Muscle of arm (tissue), 12 donors: ENCODE results near the gene AP2S1. TPM values are rescaled to one million over a fixed set of nuclear protein-coding genes. Genes with fewer than 3 reads are reported as not detected.
A peak's percentile ranks its signal among the peaks of the same experiment; 100 is the strongest.
"Not testable (repeated sequence)": the region's sequence is repeated elsewhere in the genome, so short reads cannot be mapped to it uniquely, and the experiment has no call there.

ENCODE experiments used
- DNase-seq: peaks from one replicate; pipeline ENCODE4 v3.0.0-alpha.2; 2013
- polyA plus RNA-seq, 12 donors: library from polyadenylated mRNA; unstranded; fragments of 120-200 nt; gene quantifications; one replicate each; pipeline ENCODE4 v1.2.1, GENCODE V29; 2013; ENCODE audit not compliant: insufficient read length in 12 of 12

AP2S1 gene
- polyA plus RNA-seq, 12 donors, result 40.5 to 71.1 (median 53.7) TPM; not detected in 1

DNA sequence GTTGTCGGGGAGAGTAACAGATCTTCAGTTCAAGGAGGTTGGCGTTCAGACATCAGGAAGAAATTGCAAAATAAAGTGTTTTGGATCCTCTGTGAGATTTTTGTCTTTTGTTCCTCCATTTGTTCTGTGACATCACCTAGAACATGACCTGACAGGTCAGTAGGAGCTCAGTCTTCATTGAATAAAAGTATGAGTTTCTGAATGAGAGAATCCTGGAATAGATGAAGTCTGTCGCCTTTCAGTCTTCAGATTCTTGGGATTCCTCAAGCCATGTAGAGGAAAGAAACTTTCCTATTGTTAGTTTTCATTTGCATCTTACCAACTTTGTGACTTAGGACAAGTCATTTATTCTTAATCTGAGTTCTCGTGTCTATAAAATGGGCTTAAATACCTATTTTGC is 24.6 kb upstream of the AP2S1 start:
- DNase-seq, result no peak

- no peak for DNase-seq
These were observed 22.3 kb upstream of the AP2S1 start for GRCh38 chr19:46872967-46873366.

GRCh38 chr19:46871173-46871572 is 20.5 kb upstream of the AP2S1 start:
- not testable (repeated sequence) for DNase-seq

DNA sequence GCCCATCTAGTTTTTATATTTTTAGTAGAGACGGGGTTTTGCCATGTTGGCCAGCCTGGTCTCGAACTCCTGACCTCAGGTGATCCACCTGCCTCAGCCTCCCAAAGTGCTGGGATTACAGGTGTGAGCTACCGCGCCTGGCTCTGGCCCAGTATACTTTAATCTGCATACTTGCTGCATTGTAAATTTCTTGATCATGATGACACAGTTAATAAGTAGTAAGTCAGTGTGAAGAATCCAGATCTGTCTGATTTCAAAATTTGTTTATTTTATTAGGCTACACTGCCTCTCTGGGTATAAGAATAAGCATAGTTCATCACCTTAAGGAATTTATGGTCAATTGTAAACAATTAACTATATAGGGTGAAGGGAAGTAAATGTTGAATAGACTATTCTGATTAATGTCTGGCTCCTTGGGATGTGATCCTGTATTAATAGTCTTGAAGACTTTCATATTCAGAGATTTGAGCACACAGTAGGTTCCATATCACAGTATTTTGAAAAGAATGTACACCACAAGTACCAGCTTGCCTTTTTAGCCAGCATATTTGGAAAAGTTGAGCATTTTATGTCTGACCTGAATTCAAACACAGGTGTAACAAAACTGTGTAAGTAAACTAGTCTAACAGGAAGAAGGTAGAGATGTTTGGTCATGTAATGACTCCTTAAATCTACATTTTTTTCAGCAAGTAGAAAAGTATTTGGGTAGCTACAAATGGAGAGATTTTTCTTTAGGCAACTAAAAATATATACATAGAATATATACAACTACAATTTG is 17.6 kb upstream of the AP2S1 start:
- no peak for DNase-seq

GRCh38 chr19:46867170-46867569 is 16.5 kb upstream of the AP2S1 start:
- no peak for DNase-seq

GRCh38 chr19:46866407-46867136 is 15.9 kb upstream of the AP2S1 start:
- no peak for DNase-seq

GRCh38 chr19:46863818-46864629 is 13.4 kb upstream of the AP2S1 start:
- no peak for DNase-seq

- DNase-seq, result no peak
These were observed 12.5 kb upstream of the AP2S1 start for GRCh38 chr19:46862974-46863632.

- DNase-seq, result no peak
These were observed 11.8 kb upstream of the AP2S1 start for GRCh38 chr19:46862503-46862834.

GRCh38 chr19:46861691-46862502 is 11.3 kb upstream of the AP2S1 start:
- DNase-seq, result peak; percentile 42

- no peak for DNase-seq
These were observed 10.4 kb upstream of the AP2S1 start, which contains the start of gene ARHGAP35 for GRCh38 chr19:46860846-46861690. Gene ARHGAP35 (plus strand): TSS chr19:46860997. CDS start chr19:46918676, 57,679 bp downstream.

DNA sequence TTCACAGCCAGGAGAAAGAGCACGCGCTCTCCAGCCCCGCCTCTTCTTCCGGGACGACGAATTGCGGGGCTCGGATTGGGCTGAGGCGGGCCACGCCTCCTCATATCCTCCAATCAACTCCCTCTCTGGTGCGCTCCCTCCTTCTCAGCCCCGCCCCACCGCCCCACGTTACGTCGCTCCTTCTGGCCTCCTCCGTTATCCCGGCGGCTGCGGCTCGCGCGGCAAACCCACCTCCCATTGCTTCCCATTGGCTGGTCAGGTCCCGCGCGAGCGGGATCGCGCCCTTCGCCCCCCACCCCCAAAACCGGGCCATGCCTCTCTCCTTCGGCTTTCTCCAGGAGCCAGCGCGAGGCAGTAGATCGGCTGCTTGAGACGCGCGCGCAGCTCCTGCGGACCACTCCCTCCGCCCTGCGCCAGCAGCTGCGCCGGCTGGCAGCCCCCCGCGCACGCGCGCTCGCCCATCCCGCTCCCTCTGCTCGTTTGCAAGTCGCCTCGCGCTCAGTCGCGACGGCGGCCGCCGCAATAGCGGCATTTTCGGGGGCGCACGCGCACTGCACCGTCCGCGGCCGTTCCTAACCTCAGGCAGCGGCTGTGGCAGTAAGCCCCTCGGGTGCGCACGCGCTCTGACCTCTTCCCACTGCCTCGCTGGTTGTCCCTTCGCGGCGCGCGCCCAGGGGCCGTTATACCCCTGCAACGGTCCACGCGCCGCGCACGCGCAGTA is 9.6 kb upstream of the AP2S1 start:
- DNase-seq, result peak; percentile 98

DNA sequence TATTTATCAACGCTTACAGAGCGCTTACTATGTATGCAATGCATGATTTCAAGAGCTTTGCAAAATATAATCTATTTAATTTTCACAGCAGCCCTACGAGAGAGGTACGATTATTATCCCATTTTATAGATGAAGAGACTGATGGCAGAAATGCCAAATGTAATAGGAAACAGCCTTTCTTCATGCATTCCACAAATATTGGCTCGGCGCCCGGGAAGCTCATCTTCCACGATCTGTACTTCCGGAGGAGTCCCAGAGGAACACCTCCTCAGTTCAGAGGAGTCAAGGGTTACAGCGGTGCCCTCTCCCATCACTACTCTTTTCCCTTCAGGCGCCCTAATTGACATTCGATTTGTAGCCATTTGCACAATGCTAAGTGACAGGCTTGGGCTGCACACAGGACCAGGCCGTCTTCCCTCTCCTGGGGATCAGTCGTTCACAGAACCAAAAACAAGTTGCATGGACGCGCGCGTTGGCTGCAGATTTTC is 9.0 kb upstream of the AP2S1 start:
- DNase-seq, result no peak

GRCh38 chr19:46856062-46857022 is 5.7 kb upstream of the AP2S1 start:
- DNase-seq, result peak; percentile 97

DNA sequence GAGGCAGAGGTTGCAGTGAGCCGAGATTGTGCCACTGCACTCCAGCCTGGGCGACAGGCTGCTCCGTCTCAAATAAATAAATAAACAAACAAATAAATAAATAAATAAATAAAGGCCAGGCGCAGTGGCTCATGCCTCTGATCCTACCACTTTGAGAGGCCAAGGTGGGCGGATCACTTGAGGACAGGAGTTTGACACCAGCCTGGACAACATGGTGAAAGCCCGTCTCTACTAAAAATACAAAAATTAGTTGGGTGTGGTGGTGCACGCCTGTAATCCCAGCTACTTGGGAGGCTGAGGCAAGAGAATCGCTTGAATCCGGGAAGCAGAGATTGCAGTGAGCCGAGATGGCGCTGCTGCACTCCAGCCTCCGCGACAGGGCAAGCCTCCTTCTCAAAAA is 4.1 kb upstream of the AP2S1 start:
- not testable (repeated sequence) for DNase-seq

DNA sequence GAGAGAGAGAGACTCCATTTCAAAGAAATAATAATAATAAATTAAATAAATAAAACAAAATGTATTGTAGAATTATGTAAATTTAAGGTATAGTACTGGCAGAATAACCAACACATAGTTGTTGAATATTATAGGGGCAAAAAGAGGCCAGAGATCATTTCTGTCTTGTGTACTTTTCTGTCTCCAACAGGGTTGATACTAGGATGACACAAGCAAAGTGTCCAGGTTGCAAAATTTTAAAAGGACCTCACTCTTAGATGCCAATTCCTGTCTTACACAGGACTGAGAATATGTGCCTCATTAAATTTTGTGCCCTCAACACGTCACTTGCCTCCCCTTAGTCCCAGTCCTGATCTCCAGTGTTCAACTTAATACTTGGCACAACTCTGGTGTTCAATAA is 2.2 kb upstream of the AP2S1 start:
- no peak for DNase-seq

GRCh38 chr19:46849610-46850009 is 1.0 kb downstream of the AP2S1 start:
- no peak for DNase-seq

- DNase-seq, result no peak
These were observed 2.3 kb downstream of the AP2S1 start for GRCh38 chr19:46848389-46848788.
